PC-9 (cell line): Measurements from ENCODE around the gene LILRB4.
"Not testable (repeated sequence)": the region's sequence is repeated elsewhere in the genome, so short reads cannot be mapped to it uniquely, and the experiment has no call there.

Experiments used
- CTCF ChIP-seq: fragments of 200-600 bp; sonication (generic); conservative IDR thresholded peaks from 2 replicates; pipeline ENCODE4 v1.6.1; 2017; ENCODE audit warnings: mixed run types, antibody characterized with exemption, mild to moderate bottlenecking, moderate library complexity
- EZH2 ChIP-seq: fragments of 200-600 bp; sonication (generic); IDR thresholded peaks from 2 replicates; pipeline ENCODE4 v1.8.0; 2017; ENCODE audit warnings: antibody characterized with exemption, low read depth

- TF ChIP-seq CTCF, EZH2: not testable (repeated sequence)
These were observed 30.3 kb upstream of the LILRB4 start for GRCh38 chr19:54632517-54632916.
